Activated naive CD4-positive, alpha-beta T cell (primary cell): ENCODE results near the gene FLT3LG.

Source experiments
- DNase-seq, 4 experiments: peaks; one replicate each; lab custom pipeline; 2025; lab: John Stamatoyannopoulos, UW

FLT3LG gene

GRCh38 chr19:49488046-49488862 lies 14.2 kb downstream of the FLT3LG start:
- no peak for DNase-seq

GRCh38 chr19:49488863-49489537 lies 15.0 kb downstream of the FLT3LG start:
- no peak for DNase-seq

- no peak for DNase-seq
Measured at GRCh38 chr19:49489601-49490167, 15.7 kb downstream of the FLT3LG start.

- DNase-seq = no peak
Measured at GRCh38 chr19:49490287-49491029, 16.4 kb downstream of the FLT3LG start.

- DNase-seq = no peak
Measured at GRCh38 chr19:49491030-49491803, 17.2 kb downstream of the FLT3LG start.

- no peak for DNase-seq
Measured at GRCh38 chr19:49491804-49492572, 18.0 kb downstream of the FLT3LG start.

- DNase-seq = no peak
Measured at GRCh38 chr19:49492573-49493405, 18.8 kb downstream of the FLT3LG start.

- DNase-seq = no peak
Measured at GRCh38 chr19:49496574-49497008, 22.6 kb downstream of the FLT3LG start.

- peak; percentile 42 to 58 (median 46) for DNase-seq
Measured at GRCh38 chr19:49497047-49497788, 23.2 kb downstream of the FLT3LG start.

- DNase-seq = no peak
Measured at GRCh38 chr19:49497789-49498103, 23.7 kb downstream of the FLT3LG start.

- DNase-seq = no peak
Measured at GRCh38 chr19:49498475-49498874, 24.5 kb downstream of the FLT3LG start.

- DNase-seq = no peak
Measured at GRCh38 chr19:49499030-49499670, 25.1 kb downstream of the FLT3LG start.

- DNase-seq = no peak
Measured at GRCh38 chr19:49502866-49503581, 29.0 kb downstream of the FLT3LG start.

- DNase-seq = no peak
Measured at GRCh38 chr19:49503582-49503962, 29.6 kb downstream of the FLT3LG start.

- DNase-seq = peak; percentile 47 to 70 (median 53)
Measured at GRCh38 chr19:49506575-49507105, 32.6 kb downstream of the FLT3LG start.

- DNase-seq = no peak
Measured at GRCh38 chr19:49507803-49508494, 33.9 kb downstream of the FLT3LG start.
